GM10847 (cell line): ENCODE results near the gene TBC1D22A.

Source experiments
- POLR2A ChIP-seq: IDR thresholded peaks from 2 replicates; pipeline ENCODE4 v1.6.1; 2011; ENCODE audit not compliant: insufficient read length; ENCODE audit errors: extremely low read depth

The TBC1D22A gene

DNA sequence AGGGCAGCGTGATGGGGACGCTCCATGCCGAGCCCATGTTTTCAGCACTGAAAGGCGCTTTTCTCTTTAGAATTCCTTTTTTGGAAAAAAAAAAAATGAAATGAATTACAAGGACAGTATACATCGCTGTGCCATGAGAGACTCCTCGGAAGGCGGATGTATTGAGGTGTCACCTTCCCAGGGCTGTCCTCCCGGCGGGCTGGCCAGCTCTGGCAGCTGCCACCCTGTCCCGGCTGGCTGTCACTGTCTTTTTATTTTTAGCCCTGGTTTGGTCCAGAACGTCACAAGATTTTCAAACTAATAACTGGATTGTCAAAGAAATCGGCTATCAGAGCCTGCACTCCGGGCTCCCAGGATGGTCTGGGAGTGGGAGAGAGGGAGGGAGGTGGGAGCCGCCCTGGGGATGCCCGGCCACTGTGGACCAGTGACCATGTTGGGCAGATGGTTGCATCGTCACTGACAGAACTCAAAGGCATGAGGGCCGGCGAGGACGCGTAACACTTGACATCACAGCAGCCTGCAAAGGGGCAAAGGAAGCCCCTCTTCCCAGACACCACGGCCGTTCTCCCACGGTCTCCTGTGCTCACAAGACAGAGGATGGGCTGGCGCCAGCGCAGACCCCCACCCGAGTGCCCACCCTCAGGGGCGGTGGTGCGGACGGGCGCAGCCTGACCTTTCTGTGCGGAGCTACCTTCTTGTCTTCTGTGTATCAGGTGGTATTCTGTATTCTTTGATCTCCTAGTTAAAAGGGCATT is 392.9 kb downstream of the TBC1D22A start:
- TF ChIP-seq POLR2A: no peak

DNA sequence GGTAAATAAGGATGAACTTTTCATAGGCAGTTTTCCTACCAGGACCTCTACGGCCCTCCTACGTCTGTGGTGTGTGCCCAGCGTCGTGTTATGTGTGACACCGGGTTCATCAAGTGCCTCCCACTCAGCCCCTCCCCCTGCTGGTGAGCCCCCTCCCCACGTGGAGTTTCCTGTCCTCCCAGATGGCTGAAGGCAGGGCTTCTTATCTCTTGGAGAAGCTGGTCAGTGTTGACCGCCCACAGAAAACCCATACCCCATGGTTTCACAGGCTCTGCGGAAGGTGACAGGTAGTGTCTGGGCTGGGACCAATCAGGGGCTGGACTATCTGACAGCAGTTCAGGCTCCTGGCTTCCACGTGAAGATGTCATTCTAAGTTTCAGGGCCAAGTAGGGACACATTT is 393.5 kb downstream of the TBC1D22A start:
- no peak for TF ChIP-seq POLR2A

DNA sequence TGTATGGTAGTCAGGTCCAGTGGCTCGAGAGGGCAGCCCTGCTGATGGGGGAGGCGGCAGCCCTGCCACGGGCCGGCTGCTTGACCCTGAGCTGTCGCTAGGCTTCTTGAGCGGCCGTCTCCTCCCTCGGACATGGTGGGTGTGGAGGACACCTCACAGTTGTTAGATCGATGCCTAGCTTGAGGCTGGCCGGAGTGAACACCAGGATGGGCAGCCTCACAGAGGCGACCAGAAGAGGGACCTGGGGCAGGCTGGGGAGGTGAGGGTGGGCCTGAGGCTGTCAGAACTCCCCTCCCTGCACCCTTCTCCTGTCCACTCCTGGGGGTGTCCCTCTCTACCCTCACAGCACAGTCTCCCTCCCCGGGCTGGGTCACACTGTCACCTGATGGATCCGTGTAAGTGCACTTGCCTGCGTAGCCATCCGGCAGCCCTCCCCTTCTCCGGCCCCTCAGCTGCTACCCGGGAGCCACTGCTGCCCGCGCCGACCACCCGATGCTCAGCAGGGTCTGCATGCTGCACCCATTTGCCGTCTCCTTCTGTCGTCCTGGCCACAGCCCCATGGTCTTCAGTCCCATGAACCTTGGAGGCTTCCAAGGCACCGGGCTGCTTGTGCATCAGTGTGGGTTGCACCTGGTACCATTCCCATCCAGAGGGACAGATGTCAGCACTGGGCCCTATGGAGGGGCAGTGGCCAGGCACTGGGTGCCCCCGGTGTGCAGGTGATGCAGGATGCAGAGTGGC is 394.1 kb downstream of the TBC1D22A start:
- TF ChIP-seq POLR2A: no peak

DNA sequence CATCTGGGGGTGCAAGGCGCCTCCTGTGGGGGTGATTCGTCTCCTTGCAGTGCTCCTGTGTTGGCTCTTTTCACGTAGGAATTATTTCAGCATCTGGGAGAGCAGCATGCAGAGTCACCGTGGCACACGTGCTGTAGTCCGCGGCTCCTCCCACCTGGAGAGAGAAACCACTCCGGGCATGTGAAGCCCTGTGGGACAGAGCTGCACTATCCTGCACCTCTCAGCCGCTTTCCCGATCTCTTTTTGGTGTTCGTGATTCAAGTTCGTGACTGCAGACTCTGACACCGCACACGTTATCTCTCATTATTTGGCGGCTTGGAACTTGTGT is 394.6 kb downstream of the TBC1D22A start:
- no peak for TF ChIP-seq POLR2A

DNA sequence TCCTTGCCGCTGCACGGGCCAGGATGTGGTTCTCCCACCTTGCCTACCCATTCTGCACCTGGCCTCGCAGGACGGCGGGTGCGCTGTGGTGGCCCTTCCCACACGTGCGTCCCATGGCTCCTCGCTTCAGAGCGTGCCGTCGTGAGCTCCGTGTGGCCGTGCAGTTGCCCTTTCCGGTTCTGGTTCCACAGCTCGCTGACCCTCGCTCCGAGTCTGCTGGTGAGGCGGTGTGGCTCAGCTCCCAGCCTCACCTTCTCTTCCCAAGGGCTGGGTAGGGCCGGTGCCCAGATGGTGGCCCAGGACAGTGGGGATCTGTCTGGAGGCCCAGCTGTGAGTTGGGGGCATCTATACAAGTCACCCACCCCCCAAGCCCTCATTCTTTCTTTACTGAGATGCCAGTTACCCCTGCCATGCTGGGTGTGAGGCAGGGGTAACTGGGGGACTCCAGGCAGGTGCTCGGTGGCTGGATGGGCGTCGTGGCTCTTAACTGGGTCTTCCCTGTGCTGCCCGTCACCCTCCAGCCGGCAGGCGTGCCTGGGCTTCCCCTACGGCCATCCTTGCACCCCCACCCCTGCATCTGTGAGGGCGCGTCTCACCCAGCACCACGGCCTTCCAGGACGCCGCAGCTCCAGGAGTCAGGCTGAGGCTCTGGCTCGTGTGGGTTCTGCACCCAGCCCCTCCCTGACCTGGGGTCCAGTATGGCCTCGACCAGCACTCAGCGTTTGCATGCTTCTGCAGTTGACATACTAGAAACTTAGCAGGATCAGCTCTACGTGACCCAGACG is 395.2 kb downstream of the TBC1D22A start:
- no peak for TF ChIP-seq POLR2A

DNA sequence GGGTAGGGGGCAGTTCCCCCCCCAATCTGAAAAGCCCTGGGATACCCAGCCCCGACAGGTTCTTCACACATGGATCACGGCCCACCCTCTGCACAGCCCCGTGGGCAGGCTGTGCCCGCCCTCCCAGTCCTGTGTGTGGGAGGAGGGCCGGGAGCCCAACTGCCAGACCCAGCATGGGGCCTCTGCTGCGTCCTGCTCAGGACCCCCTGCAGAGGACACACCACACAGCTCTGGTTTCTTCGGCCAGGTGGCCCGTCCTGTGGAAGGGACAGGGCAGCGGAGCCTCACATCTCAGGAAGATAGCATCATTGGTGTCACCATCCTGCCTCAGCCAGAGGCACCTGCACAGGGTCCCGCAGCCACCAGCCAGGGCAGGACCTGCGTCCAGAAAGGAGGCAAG is 396.0 kb downstream of the TBC1D22A start:
- TF ChIP-seq POLR2A: no peak

DNA sequence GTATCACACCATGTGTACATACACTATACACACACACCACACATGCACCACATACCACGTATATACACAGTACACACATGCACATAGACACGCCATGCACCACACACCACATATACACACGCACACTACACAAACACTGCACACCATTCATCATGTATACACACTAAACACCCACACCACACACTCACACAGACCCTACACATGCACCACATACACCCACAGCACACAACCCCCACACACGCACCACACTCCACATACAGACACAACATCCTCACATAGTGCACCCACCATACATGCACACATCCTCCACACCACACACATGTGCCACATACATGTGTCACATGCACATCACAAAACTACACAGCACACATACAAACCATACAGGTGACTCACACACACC is 397.1 kb downstream of the TBC1D22A start:
- TF ChIP-seq POLR2A: no peak

DNA sequence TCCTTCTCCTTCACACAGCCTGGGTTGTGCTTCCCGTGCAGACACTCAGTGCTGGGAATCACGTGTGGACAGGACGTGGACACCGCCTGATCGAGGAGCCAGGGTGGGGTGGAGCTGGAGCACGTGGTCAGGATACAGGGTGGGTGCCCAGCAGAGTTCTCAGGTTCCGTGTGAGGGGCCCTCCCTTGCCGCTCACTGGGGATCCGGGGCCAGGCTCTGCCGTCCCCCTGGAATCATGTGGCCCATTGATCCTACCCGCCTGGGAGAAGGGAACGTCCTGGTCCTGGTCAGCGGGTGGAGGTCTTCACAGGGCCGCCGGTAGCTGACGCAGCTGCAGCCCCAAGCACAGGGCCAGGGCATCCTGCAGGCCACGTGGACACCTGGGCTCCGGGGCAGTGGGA is 397.7 kb downstream of the TBC1D22A start:
- TF ChIP-seq POLR2A: no peak

DNA sequence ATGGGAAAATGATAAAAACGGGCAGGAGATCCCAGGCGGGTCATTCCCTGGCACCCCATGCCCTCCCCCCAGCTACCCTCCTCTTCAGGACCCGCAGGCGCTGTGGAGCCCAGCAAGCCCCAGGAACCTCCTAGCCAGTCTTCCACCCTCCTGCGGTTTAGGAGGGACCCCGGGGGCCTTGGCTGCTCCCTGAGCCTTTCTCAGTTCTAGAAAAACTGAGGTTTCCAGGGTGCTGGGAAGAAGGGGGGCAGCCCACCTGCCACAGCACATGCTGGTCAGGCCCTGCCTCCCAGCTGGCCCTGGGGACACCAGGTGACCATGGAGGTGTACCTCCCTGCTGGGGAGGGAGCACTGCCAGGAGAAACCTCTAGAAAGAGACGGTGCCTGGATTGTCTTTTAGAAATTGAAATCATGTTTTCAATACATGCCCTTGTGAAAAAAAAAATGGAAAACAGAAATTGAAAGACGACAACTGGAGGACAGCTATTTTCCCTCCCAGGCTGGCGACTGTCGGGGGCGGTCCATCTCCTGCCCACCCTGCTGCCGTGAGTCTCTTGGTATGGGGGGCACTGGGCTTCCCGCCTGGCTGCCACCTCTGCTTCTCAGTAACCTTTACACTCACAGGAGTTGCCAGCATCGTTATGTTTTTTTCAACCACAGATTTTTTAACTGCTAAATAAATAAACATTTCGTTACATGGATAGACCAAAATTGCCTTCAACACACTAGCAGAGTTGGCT is 398.5 kb downstream of the TBC1D22A start:
- no peak for TF ChIP-seq POLR2A

DNA sequence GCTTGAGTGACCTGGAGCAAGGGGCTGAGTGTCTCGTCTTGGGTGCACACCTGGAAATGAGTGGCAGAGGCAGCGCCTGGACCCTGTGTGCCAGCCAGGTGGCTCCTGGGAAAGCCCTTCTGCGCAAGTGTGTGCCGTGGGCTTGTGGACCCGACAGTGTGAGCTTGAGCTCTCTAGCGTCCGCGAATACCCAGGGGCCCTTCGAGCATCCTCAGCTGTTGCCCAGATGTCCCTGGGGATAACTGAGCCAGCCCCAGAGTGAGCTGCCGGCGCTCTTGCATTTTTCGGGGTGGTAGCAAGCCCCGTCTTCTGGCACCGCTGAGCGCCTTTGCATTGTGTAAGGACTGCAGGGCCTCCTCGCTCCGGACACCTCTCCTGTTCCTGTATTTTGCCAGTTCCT is 399.2 kb downstream of the TBC1D22A start:
- TF ChIP-seq POLR2A: no peak

DNA sequence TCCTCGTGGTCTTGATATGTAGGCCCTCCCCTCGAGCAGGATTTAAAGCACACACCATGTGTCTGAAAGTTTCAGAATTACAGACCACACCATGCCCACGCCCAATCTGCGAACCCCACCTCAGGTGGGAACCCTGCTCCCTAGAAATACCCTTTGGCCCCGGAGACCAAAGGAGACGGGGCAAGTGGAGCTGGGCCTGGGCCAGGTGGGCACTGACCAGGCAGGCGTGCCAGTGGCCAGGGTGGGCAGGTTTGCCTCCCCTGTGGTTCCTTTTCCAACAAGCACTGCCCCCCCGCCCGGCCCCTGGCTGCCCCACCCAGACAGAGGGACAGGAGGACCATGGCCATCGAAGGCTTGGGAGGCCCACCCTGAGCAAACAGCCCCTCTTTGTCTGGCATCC is 400.4 kb downstream of the TBC1D22A start:
- TF ChIP-seq POLR2A: no peak

DNA sequence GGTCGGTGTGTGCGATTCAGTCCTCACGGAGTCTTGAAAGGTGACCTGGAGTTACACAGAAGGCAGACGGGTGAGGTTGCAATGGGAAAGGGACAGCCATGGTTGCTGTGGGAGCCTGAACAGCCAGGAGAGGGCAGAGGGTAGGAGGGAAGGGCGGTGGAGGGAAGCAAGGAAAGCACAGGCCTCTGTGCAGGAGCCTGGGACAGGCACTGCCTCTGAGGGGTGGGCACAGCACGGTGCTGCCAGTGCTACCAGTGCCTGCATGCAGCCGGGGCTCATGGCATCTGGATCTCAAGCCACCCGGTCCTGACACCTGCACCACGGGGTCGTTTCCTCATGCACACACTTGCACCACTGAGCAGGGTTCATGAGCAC is 401.0 kb downstream of the TBC1D22A start:
- TF ChIP-seq POLR2A: no peak

DNA sequence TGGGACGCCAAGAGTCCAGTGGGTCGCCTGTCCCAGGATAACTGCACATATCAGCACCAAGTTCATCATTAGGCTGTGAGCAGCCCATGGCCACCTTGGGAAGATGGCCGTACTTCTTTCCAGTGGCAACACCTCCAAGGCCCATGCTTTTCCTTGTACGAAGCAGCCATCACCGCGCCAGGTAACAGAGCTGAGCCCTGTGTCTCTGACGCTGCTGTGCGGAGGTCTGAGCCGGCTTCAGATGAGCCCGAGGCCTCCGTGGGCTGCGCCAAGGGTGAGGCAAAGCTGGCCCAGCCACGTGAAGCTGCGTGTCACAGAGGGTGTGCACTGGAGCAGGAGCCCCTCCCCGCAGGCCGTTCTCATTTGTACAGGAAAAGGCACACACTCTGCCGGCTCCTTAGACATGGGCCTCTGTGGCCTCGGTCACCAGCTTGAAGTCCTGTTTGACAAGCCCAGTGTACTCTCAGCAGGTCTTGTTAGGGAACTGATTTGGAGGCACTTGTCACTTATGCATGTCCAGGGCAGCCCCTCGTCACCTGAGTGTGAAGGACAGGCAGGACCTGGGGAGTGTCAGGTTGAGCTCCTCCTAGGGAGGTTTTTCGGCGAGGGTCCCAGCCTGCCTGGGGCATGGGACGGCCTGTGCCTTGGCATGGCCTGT is 401.5 kb downstream of the TBC1D22A start:
- TF ChIP-seq POLR2A: no peak

DNA sequence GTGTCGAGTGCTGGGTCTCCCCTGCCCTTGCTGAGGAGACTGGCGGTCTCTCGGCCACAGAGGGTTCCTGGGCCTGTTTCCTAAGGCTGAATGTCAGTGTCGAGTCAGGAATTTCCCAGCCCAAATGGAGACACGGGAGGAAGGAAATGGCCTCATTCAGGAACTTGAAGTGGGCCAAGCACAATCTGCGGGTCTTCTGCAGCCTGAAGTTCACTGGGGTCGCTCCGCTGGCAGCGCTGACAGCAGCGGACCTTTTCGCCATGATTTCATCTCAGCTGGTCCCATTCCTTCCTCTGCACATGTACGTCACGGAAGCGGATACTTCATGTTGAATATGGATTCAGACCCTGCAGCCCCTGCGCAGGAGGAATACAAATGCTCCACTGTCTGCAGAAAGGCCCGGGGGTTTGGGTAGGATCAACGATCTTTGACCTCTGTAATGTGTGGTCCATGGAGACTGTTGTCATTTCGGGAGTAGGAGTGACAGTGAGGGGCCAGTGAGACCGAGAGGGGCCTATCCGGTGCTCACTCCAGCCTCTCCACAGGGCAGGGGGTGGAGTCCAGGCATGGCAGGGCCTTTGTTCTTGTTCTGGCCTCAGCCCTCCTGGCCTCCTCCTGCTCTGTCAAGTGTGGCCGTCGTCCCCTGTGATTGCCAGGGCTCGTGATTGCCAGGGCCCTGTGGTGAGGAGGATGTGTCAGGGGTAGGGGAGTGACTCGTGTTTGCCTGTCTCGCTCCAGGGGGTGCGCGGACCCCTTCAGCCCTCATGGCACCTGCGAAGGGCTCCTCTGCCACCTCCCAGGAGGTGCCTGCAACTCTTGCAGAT is 402.3 kb downstream of the TBC1D22A start:
- TF ChIP-seq POLR2A: no peak
